Cardiac muscle cell (in vitro differentiated cells and primary cell): ENCODE measurements around the gene FCN1. TPM values are rescaled to one million over a fixed set of nuclear protein-coding genes. Genes with fewer than 3 reads are reported as not detected.

ENCODE experiments used
- DNase-seq, 2 donors: peaks; one replicate each; pipeline versions ENCODE4 v3.0.0 to v3.0.0-alpha.2; 2010 to 2017; ENCODE audit warnings: low read depth in 1 of 2, low spot score in 1 of 2
- H3K27ac ChIP-seq: fragments of 200-600 bp; sonication (generic); 2 replicates; pipeline ENCODE4 v1.5.1; 2016
- H3K27me3 ChIP-seq: fragments of 200-600 bp; sonication (generic); 2 replicates; pipeline ENCODE4 v1.6.0; 2016; ENCODE audit warnings: control low read depth
- H3K36me3 ChIP-seq: fragments of 200-600 bp; sonication (generic); 2 replicates; pipeline ENCODE4 v1.5.1; 2016; ENCODE audit warnings: control low read depth
- H3K4me1 ChIP-seq: fragments of 200-600 bp; sonication (generic); 2 replicates; pipeline ENCODE4 v1.8.1; 2017; ENCODE audit warnings: low read depth, mild to moderate bottlenecking, mixed run types
- H3K4me3 ChIP-seq: fragments of 200-600 bp; sonication (generic); 2 replicates; pipeline ENCODE4 v1.5.1; 2016; ENCODE audit warnings: mild to moderate bottlenecking
- H3K9me3 ChIP-seq: fragments of 200-600 bp; sonication (generic); 2 replicates; pipeline ENCODE4 v1.5.1; 2017; ENCODE audit warnings: low read depth, mild to moderate bottlenecking, control low read depth
- polyA plus RNA-seq: library from polyadenylated mRNA; unstranded; fragments of >200 nt; fragmentation: Nextera tagmentation; extraction: Ambion mirVana; gene quantifications from 2 replicates; pipeline ENCODE4 v1.2.1, GENCODE V29; 2016
- total RNA-seq: library from RNA; depleted of rRNA; stranded (reverse); fragments of >200 nt; gene quantifications from 2 replicates; pipeline ENCODE4 v1.2.3, GENCODE V29; 2016
- TF ChIP-seq, protein P1 (sequence below): IDR thresholded peaks from 2 replicates; pipeline ENCODE4 v1.5.1; 2012; ENCODE audit warnings: low read depth, mild to moderate bottlenecking, low read length

FCN1 gene
- total and polyA plus RNA-seq, 2 experiments from 2014 or later = not detected

DNA sequence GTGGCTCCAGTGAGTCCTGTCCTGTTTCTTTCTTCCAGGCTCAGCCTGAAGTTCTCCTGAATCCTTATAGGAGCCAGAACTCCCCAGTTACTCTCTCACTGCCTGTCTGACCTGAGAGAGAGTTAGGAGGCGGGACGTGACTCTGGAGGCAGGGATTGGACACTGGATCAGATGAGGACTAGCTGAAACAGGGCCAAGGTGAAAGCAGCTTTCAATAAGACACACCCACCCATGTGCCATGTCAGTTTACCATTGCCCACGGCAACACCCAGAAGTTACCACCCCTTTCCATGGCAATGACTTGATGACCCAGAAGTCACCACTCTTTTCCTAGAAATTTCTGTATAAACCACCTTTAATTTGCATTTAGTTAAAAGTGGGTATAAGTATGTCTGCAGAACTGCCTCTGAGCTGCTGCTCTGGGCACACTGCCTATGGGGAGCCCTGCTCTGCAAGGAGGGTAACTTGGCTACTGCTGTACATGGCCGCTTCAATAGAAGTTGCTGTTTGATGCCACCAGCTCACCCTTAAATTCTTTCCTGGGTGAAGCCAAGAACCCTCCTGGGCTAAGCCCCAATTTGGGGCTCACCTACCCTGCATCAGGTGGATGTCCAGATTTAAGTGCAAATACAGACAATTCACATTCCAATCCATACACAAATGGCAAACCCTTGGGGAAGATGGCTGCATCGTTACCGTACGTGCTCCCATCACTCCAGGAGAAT lies 23.4 kb downstream of the FCN1 start:
- TF ChIP-seq, protein P1, sequence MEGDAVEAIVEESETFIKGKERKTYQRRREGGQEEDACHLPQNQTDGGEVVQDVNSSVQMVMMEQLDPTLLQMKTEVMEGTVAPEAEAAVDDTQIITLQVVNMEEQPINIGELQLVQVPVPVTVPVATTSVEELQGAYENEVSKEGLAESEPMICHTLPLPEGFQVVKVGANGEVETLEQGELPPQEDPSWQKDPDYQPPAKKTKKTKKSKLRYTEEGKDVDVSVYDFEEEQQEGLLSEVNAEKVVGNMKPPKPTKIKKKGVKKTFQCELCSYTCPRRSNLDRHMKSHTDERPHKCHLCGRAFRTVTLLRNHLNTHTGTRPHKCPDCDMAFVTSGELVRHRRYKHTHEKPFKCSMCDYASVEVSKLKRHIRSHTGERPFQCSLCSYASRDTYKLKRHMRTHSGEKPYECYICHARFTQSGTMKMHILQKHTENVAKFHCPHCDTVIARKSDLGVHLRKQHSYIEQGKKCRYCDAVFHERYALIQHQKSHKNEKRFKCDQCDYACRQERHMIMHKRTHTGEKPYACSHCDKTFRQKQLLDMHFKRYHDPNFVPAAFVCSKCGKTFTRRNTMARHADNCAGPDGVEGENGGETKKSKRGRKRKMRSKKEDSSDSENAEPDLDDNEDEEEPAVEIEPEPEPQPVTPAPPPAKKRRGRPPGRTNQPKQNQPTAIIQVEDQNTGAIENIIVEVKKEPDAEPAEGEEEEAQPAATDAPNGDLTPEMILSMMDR = no peak
- Histone ChIP-seq H3K27ac (no peak overlapping the region), H3K4me1 (no peaks in the 10 kb centered on the region), H3K4me3 (no peak overlapping the region), H3K27me3 (no peaks in the 10 kb centered on the region), H3K36me3 (no peaks in the 10 kb centered on the region), H3K9me3 (no peaks in the 10 kb centered on the region)
- no peak for DNase-seq

DNA sequence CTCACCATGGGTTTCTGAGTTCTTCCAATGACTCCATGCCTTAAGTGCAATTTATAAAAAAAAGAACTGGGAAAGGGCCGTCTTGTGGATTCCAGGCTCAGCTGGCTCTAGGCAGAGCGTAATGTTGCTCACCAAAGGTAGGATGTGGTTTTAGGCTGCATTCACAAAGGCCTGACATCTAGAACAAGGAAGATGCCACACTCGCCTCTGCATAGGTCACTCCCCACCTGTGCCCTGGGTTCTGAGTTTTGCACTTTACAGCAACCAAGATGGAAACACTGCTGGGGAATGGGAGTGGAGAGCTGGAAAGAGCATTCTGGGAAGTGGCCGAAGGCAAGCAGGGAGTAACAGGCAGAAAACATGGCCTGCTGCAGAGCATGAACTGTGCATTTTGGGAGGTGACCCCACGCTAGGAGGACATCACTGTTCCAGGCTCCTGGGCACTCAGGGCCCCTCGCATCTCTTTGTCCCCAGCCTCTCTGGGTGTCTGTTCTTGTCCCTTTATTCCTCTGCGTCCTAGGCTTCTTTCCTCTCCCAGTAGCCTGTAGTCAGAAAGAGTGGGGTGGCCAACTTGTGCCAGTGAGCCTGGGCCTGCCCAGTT lies 24.8 kb downstream of the FCN1 start:
- TF ChIP-seq, protein P1 = no peak
- no peaks in the 10 kb centered on the region for H3K36me3 ChIP-seq
- H3K4me1 ChIP-seq = no peaks in the 10 kb centered on the region
- H3K4me3 ChIP-seq = no peak overlapping the region
- H3K9me3 ChIP-seq = no peaks in the 10 kb centered on the region
- H3K27me3 ChIP-seq = no peaks in the 10 kb centered on the region
- no peak for DNase-seq
- H3K27ac ChIP-seq = no peak overlapping the region

DNA sequence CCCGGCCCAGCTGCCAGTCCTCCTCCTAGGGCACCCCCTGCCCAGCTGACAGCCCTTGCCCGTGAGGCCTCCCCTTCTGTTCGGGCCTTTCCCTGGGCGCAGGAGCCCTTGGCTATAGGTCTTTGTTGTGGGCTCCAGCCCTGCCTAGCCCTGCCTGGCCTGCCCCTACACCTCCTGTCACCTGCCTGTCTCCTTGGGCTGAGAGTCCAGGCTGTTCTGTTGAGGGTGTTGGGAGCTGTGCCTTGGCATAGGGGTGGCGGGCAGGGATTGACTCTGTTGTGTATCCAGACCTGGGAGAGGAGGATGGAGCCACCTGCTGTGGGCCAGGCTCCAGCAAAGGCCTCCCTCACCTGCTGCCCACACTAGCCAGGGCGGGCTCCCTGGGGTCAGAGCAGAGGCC lies 25.5 kb downstream of the FCN1 start:
- no peak overlapping the region for H3K27ac ChIP-seq
- DNase-seq = no peak
- H3K27me3 ChIP-seq = no peaks in the 10 kb centered on the region
- TF ChIP-seq, protein P1 = no peak
- H3K36me3 ChIP-seq = no peaks in the 10 kb centered on the region
- no peak overlapping the region for H3K4me3 ChIP-seq
- H3K9me3 ChIP-seq = no peaks in the 10 kb centered on the region
- no peaks in the 10 kb centered on the region for H3K4me1 ChIP-seq

DNA sequence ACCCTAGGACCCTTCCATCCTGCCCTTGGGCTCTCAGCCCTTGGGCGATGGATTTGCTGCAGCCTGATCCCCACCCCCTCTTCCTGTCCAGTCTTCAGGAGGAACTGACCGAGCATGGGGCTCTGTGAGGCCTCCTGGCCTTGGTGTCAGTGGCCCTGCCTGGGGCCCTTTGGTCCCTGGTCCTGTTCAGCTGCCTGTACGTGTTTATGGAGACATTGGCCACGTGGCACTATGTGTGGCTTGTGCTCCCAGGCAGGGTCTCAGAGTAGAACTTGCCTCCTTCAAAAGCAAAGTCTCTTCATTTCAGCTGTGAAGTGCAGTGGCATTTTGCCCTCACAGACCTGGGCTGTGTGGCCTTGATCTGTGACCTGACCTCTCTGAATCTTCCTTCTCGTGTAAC lies 26.0 kb downstream of the FCN1 start:
- DNase-seq = no peak
- Histone ChIP-seq H3K27me3 (no peaks in the 10 kb centered on the region), H3K36me3 (no peaks in the 10 kb centered on the region), H3K9me3 (no peaks in the 10 kb centered on the region), H3K4me1 (no peaks in the 10 kb centered on the region), H3K4me3 (no peak overlapping the region), H3K27ac (no peak overlapping the region)
- TF ChIP-seq, protein P1 = no peak

DNA sequence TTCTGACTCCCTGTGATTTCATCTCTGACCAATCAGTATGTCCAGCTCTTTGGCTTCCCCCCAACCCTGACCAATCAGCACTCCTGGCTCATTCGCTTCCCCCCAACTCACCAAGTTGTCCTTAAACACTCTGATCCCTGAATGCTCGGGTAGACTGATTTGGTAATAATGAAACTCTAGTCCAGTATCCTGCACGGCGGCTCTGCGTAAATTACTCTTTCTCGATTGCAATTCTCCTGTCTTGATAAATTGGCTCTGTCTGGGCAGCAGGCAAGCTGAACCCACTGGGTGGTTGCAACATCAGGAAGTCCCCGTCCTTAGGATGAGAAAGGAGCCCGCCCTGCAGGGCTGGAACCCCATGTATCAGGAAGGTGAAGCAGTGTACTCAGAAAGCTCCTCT lies 26.7 kb downstream of the FCN1 start:
- no peak for DNase-seq

More for the DNA sequence above, 26.7 kb downstream of the FCN1 start:
- Histone ChIP-seq H3K4me1 (no peaks in the 10 kb centered on the region), H3K27me3 (no peaks in the 10 kb centered on the region), H3K9me3 (no peaks in the 10 kb centered on the region), H3K36me3 (no peaks in the 10 kb centered on the region), H3K4me3 (no peak overlapping the region), H3K27ac (no peak overlapping the region)
- TF ChIP-seq, protein P1 = no peak
